HG03432 (cell line): ENCODE measurements around the gene SLC9A8.
"Not testable (repeated sequence)": the region's sequence is repeated elsewhere in the genome, so short reads cannot be mapped to it uniquely, and the experiment has no call there.

ENCODE experiments used
- ATAC-seq: cut with Tn5 transposase; IDR thresholded peaks from one replicate; pipeline ENCODE4 v1.9.1; 2021; ENCODE audit warnings: mild to moderate bottlenecking, moderate library complexity; ENCODE audit not compliant: unreplicated experiment

The SLC9A8 gene

DNA sequence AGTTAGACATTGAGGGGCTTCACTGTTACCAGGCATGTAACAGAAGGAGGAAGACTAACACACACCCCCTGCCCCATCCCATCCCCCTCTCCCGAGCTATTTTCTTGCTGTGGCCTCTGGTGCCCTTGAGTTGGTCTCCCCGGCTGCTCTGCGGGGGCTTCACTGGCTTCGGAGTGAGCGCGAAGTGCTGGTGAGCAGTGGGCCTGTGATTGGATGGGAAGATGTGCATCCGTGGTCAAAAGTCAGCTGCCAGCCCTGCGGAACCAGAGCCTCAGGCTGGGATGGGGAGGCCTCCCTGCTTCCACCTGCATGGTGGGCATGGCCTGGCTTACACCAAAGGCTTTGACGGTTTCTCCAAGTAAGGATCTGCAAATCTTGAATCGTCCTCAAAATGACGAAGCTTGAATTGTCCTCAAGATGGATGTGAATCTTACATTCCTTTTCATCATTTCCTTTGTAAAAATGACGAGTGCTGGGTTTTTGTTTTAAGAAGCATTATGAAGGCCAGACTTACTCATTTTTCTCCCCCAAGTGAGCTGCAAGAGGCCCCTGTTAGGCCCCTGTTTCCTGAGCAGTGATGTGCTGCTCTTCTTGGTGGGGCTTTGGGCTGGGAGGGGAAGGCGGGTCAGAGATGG lies 79.0 kb downstream of the SLC9A8 start:
- no peak for ATAC-seq

- ATAC-seq: no peak
Measured at GRCh38 chr20:49892260-49892659, 79.6 kb downstream of the SLC9A8 start.

DNA sequence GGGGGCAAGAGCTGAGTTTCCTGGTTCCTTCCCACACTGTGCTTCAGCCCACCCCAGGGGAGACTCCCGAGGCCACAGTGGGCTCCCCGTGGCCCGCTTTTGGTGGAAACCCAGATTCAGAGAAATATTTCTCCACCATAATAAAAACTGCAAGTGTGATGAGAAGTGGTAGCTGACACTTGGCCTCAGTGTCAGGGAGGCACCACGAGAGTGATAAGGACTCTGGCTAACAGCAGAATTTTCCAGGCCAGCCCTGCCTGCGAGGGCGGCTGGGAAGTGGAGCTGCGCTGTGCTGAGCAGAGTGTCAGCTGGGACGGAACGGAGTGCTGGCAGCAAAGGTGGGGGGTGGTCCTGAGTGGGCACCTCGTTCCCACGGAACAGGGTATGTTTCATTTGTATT lies 80.2 kb downstream of the SLC9A8 start:
- ATAC-seq: no peak

DNA sequence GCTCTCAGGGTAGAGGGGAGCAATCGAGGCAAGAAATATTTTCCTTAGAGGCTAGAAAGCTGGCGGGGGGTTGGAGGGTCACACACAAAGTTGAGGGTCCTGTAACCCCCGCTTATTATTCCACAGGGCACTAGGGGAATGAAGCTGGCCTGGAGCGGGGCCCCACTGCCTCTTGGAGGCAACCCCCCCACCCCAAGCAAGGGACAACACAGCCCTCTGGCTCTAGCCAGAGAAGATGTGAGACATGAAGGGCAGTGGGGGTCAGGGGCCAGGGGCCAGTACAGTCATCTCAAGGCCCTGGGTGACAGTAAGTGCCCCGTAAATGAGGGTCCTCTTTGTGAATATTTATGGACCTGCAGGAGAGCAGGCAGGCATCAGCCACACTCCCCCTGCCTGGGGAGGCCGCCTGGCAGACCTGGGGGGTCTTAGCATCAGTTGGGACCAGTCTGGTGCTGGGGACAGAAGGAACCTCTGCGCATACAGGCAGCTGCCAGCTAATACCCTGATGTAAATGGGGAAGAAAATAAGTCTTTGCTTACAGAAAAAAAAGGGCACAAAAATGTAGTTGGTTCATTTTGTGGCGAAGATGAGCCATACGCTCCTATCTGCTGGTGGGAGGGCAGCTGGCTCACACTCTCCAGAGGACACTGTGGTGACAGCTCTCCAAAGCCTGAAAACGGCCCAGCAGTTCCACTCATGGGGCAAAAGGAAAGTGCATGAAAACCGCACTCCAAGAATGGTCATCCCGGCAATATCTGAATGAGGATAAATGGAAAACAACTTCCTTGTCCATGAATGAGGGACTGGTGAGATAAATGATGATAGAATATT lies 80.8 kb downstream of the SLC9A8 start:
- ATAC-seq: no peak

DNA sequence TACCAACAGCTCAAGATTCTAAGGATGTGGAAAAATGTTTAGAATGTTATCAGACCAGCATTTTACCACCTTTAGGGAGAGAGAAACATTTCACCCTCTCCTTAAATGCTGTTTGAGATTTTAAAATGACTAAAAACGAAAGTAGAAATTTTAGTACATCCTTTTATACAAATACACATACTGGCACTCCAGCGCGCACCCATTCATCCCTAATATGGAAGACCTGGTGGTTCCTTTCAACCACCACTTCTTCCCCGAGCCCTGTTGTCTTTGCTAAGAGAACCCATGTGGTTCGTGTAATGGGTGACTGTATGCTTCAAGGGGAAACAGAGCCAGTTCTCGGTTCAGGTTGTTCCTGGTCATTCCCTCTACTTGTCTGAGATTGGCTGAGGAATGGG lies 81.4 kb downstream of the SLC9A8 start:
- ATAC-seq: no peak

- ATAC-seq: not testable (repeated sequence)
Measured at GRCh38 chr20:49895474-49896093, 83.0 kb downstream of the SLC9A8 start.

DNA sequence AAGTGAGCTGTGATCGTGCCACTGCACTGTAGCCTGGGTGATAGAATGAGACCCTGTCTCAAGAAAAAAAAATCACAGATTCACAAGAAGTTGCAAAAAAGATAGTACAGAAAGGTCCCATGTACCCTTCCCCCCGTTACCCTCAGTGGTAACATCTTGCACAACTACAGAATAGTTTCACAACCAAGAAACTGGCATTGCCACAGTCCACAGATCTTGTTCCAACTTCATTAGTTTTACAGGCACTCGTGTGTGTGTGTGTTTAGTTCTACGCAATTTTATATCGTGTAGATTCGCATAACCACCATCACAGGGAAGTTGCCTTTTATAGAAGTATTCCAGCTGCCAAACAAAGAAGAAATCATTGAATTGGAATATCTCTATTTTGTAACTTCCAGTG lies 83.6 kb downstream of the SLC9A8 start:
- no peak for ATAC-seq

DNA sequence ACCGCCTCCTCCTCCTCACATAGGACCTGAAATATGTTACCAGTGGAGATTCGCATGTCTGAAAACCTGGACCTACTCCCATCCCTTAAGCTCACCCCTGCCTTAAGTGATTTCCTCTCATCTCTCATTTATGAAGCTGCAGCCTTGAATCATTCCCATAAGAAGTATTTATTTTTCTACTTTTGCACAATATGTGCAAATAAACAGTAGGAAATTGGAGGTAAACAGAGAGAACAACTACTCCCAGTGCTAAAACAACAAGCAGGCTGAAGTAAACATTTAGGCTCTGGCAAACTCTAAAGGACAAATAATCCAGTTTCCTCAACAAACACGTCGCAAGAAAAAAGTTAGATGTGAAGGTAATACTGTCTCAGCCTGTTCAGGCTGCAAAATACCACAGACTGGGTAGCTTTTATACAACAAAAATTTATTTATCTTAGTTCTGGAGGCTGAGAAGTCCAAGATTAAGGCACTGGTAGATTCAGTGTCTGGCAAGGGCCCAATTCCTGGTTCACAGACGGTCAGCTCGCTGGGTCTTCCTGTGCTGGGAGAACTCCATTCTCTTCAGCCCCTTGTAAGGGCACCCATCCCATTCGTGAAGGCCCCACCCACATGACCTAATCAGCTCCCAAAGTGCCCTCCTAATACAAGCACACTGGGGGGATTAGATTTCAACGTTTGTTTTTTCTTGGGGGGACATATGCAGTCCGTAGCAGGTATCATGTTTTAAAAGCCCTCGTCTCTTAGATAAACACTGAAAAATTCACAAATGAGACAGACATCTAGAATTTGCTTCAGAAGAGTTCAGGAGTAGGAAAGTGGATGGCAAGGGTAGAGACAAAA lies 87.1 kb downstream of the SLC9A8 start:
- ATAC-seq: no peak

DNA sequence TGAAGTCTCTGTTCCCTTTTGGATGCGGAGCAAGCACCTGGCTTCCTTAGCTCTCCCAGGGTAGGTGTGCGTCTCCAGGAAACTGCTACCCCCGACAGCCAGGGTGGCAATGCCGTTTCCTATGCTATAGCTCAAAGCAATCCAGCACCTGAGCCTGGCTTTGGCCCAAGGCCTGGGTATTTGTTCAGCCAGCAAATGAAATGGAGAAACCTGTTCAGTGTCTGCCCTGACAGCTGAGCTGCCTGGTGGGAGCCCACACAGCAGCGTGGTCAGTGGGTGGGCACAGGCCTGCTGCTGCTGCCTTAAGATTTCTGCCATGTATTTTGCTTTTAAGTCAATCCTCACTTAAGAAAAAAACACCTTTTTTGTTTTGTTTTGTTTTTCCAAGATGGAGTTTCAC lies 89.0 kb downstream of the SLC9A8 start:
- ATAC-seq: no peak

- ATAC-seq: no peak
Measured at GRCh38 chr20:49904440-49905214, 92.0 kb downstream of the SLC9A8 start.

DNA sequence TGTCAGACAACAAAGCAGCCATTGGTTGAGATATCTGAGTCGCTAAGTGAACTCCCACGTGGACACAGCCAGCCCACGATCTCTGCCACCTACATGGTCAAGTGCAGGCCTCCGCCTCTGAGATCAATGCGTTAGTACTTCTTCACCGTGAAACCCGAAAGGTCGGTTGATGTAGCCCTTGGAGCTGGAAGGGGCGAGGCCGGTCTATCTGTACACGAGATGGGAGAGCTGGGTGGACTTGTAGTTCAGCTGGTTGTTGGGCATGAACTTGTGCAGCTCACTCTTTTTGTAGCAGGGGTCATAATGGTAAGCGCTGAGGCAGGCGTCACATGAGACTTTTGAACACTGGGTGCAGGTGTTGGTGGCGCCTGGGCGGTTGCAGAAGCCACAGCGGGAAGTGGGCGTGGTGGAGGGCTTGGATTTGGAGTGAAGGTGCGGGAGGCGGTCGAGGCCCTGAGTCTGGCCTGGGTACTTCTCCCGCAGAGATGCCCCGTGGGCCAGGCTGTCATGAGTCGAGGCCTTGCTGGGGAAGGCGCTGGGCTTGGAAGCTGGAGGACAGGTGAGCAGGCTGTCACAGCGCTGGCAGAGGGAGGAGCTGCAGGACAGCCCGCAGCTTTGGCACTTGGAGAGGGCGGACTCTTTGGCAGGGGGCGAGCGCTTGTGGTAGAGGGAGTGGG lies 92.9 kb downstream of the SLC9A8 start:
- ATAC-seq: no peak

DNA sequence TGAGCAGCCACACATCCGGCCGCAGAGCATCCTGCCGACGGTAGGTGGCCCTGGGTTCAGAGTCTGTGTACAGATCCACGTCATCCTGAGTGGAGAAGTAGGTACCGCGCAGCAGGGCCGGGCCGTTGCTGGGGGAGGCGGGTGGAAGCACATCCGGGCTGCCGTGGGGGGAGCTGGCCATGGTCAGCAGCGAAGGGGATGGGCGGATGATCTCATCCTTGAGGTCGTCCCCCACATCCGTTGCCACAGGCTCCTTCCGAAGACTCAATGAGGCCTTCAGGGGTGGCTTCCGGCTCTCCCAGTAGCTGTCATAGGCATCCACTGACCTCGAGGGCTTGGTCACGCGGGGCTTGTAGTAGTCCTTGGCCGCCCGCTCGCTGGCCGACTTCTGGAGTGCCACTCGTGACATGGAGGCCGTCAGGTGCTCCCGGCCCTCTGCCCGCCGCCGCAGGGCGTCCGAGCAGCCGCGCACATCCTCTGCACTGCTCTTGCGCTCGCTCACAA lies 93.5 kb downstream of the SLC9A8 start:
- no peak for ATAC-seq

DNA sequence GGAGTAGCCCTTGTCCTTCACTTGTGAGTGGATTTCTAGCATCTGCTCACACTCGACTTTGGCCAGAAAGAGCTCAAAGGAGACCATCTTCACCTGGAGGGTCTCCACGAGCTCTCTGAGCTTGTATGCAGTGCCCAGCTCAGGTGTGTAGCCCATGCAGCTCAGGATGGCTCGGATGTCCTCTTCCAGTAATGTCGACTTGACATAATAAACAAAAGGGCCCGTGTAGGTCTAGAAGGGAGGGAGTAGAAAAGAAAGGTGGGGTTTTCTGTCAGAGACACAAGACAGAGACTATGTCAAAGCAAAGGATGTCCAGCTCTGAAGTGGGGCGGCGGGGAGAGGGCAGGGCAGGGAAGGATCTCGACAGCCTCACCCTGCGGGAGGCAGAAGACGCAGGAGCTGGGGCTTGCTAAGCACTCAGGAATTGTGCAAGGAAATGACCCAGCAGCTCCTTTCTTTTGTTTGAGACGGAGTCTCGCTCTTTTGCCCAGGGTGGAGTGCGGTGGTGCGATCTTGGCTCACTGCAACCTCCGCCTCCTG lies 94.1 kb downstream of the SLC9A8 start:
- ATAC-seq: no peak

- ATAC-seq: no peak
Measured at GRCh38 chr20:49907405-49908257, 95.0 kb downstream of the SLC9A8 start.

DNA sequence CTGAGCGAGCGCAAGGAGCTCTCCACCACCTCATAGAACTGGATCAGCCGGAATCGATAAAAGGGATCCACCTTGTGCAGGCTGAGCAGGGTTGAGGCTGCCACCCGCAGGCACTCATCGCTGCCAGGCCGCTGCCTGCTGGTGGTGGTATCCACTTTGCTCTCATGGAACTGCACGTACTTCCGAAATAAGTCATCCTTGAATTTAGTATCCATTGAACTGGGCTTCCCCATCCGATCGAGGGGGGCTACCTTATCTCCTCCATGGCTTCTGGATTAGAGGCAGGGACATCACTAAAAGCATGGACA lies 95.6 kb downstream of the SLC9A8 start:
- no peak for ATAC-seq

DNA sequence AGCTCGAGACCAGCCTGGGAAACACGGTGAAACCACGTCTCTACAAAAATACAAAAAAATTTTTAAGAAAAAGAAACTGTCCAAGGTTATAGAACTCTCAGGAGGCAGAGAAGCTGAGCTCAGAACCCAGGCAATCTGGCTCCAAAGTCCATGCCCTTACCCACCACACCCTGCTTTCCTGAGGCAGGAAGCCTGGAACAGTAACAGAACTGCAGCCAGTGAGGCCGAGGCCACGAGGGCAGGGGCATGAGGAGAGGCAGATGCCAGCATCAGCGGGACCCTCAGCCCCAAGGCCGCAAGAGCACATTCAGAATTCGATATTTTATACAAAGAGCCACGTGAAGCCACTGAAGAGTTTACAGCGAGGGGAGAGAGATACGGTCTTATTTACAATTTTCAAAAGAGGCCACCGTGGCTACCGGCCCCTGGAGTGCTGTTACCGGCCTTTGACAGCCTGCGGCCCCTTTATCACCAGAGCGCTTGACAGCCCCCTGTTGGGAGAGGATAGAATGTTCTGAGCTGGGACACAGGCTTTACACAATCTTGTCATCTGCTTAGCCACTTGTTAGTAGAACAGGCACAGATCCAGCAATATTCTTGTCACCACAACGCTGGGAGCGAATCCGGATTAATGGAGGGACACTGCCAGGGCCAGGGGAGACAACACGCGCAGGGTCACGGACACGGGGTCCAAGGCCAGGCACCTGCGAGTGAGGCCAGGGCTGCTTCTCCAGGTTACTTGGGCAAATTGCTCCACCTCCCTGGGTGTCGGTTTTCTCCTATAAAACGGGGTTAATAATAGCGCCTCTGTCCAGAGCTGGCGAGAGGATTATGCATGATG lies 97.1 kb downstream of the SLC9A8 start:
- ATAC-seq: no peak

- ATAC-seq: no peak
Measured at GRCh38 chr20:49910340-49910706, 97.7 kb downstream of the SLC9A8 start.
